Ishikawa (cell line): ENCODE results near the gene ZBTB3.

ENCODE experiments used
- EP300 ChIP-seq: IDR thresholded peaks from 2 replicates; pipeline ENCODE4 v1.6.1; 2012; ENCODE audit warnings: borderline replicate concordance
- RAD21 ChIP-seq: IDR thresholded peaks from 2 replicates; pipeline ENCODE4 v1.6.1; 2012; ENCODE audit warnings: low read depth
- TAF1 ChIP-seq: IDR thresholded peaks from 2 replicates; pipeline ENCODE4 v1.6.1; 2012; ENCODE audit warnings: low read depth, mild to moderate bottlenecking

GRCh38 chr11:62726915-62727164 lies 27.1 kb downstream of the ZBTB3 start:
- no peak for TF ChIP-seq TAF1
- no peak for TF ChIP-seq RAD21
- no peak for TF ChIP-seq EP300
